Erythroblast (primary cell): ENCODE measurements around the gene MAMDC2.
"Not testable (repeated sequence)": the region's sequence is repeated elsewhere in the genome, so short reads cannot be mapped to it uniquely, and the experiment has no call there.

Experiments
- DNase-seq, 2 experiments: peaks; one replicate each; lab custom pipeline; 2025; lab: John Stamatoyannopoulos, UW
- GATA1 ChIP-seq: IDR thresholded peaks from 2 replicates; pipeline ENCODE4 v1.6.1; 2011; ENCODE audit warnings: low read depth, mild to moderate bottlenecking, control low read depth, low read length, moderate library complexity
- POLR2A ChIP-seq: IDR thresholded peaks from 2 replicates; pipeline ENCODE4 v1.6.1; 2011; ENCODE audit warnings: mild to moderate bottlenecking, low read length

MAMDC2 gene

GRCh38 chr9:70160686-70161600 lies 117.3 kb downstream of the MAMDC2 start:
- TF ChIP-seq GATA1 (no peak), POLR2A (no peak)
- DNase-seq, result no peak

GRCh38 chr9:70165006-70165602 lies 121.5 kb downstream of the MAMDC2 start:
- TF ChIP-seq GATA1, result no peak
- TF ChIP-seq POLR2A, result no peak
- DNase-seq, result no peak

DNA sequence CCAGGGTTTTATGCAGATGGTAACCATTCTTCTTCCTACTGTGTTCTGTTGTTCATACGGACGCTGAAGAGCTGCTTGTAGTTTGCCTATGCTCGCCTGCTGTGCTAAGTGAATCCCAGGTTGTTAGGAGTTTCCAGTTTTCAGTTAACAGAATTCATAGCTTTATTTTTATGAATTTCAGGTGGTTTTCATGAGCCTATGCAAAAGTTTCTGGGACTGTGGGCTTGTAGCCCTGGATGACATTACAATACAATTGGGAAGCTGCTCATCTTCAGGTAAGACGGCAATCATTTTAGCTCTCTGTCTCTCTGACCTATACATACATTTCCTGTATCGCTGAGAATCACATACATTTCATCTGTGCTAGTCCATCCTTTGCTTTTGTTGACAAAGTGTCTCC lies 124.9 kb downstream of the MAMDC2 start:
- TF ChIP-seq POLR2A (no peak), GATA1 (no peak)
- no peak for DNase-seq

DNA sequence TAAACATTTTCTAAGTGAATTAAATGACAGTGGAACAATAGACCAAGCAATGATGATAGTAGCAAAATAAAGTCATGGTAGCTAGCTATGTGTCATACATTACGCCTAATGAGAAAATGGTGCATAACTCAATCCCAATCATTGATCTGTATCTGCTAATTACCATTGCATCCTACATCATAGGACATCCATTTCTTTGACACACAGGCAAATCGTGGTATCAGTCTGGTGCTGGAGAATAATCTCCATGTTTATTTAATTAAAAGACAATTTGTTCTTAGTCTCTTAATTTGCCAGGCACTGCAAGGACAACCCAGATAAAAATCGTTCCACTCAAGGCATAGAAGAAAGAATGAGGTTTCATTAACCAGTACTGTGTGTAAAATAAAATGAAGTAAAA lies 125.6 kb downstream of the MAMDC2 start:
- no peak for DNase-seq
- TF ChIP-seq POLR2A (no peak), GATA1 (no peak)

GRCh38 chr9:70170151-70170790 lies 126.6 kb downstream of the MAMDC2 start:
- TF ChIP-seq GATA1 (no peak), POLR2A (no peak)
- no peak for DNase-seq

GRCh38 chr9:70172532-70172931 lies 128.9 kb downstream of the MAMDC2 start:
- TF ChIP-seq GATA1 (no peak), POLR2A (no peak)
- DNase-seq, result no peak

GRCh38 chr9:70177121-70177520 lies 133.5 kb downstream of the MAMDC2 start:
- TF ChIP-seq GATA1 (no peak), POLR2A (no peak)
- no peak for DNase-seq

DNA sequence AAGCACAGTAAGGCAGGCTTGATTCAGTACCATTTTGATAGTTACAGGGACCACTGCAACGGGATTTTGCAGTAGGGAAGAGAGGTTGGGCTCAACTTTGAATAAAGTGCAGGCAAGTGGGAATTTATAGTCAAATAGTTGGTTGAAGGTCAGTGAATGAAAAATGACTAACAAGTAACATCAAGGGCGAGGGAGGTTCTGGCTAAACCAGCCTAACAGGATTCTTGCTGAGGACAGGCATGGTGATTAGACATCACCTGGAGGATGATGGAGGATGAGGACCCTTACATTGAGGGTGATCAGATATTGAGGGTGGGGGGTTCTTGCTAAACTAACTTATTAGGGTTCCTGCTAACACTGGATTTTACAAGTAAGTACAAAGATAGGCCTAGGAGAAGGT lies 149.1 kb downstream of the MAMDC2 start:
- no peak for TF ChIP-seq POLR2A
- TF ChIP-seq GATA1, result no peak
- no peak for DNase-seq

DNA sequence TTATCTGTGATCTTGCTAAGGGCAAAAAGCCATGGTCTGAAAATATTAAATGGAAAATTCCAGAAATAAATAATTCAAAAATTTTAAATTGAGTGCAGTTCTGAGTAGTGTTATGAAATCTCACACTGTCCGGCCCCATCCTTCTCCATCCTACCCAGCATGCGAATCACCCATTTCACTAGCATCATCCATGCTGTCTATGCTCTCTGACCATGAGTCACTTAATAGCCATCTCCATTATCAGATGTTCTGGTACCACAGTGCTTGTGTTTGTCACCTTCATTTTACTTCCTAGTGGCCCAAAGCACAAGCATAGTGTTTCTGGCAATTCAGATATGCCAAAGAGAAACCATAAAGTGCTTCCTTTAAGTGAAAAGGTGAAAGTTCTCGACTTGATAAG lies 151.8 kb downstream of the MAMDC2 start:
- no peak for TF ChIP-seq POLR2A
- TF ChIP-seq GATA1, result no peak
- DNase-seq, result no peak

GRCh38 chr9:70197216-70198044 lies 153.8 kb downstream of the MAMDC2 start:
- TF ChIP-seq POLR2A, result no peak
- TF ChIP-seq GATA1, result no peak
- DNase-seq, result no peak

GRCh38 chr9:70204743-70205142 lies 161.1 kb downstream of the MAMDC2 start:
- DNase-seq, result not testable (repeated sequence)

- DNase-seq, result no peak
- TF ChIP-seq POLR2A (no peak), GATA1 (no peak)
Measured at GRCh38 chr9:70205366-70206020, 161.8 kb downstream of the MAMDC2 start.

DNA sequence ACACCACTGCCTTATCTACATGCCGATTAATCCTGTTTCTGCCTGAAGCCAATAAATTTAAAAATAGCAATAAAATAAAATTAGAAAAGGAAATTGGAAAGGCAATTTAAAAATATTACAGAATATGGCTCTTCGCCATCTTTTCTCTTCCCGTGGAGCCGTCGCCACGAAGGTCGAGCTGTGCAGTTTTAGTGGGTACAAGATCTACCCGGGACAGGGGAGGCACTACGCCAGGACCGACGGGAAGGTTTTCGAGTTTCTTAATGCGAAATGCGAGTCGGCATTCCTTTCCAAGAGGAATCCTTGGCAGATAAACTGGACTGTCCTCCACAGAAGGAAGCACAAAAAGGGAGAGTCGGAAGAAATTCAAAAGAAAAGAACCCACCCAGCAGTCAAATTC lies 173.4 kb downstream of the MAMDC2 start:
- no peak for DNase-seq
- TF ChIP-seq POLR2A (no peak), GATA1 (no peak)
